IMR-90 (cell line): ENCODE data around the gene NEGR1. TPM values are rescaled to one million over a fixed set of nuclear protein-coding genes. Genes with fewer than 3 reads are reported as not detected.

Source experiments
- ATAC-seq: fragments of 200-7000 bp; cut with Tn5 transposase; 2 replicates; pipeline ENCODE4 v1.9.1; 2020; ENCODE audit warnings: low read depth, mild to moderate bottlenecking, moderate library complexity
- BruUV-seq: library from RNA; stranded (reverse); fragments of 400-500 nt; replicated peaks from 2 replicates; lab custom pipeline; 2021; lab: Mats Ljungman, UMichigan
- CTCF ChIA-PET: fragments of 300-600 bp; formaldehyde crosslinking; extraction: SDS; loops from one replicate; lab custom pipeline; 2021; ENCODE audit warnings: antibody characterized with exemption; lab: Yijun Ruan, JAX
- POLR2A ChIA-PET: fragments of 300-600 bp; sonication (Branson Sonifier 250); formaldehyde crosslinking; loops from one replicate; lab custom pipeline; 2022; ENCODE audit warnings: antibody characterized with exemption; ENCODE audit not compliant: unreplicated experiment; lab: Charles Lee
- DNase-seq: peaks from one replicate; pipeline ENCODE4 v3.0.0; 2013
- H2AFZ ChIP-seq: replicated peaks from 2 replicates; pipeline ENCODE3; 2013; ENCODE audit warnings: low read length, mild to moderate bottlenecking; ENCODE audit not compliant: poor library complexity
- H2AK5ac ChIP-seq: 2 replicates; pipeline ENCODE4 v1.6.1; 2013; ENCODE audit warnings: low read depth, low read length, inconsistent platforms
- H2AK9ac ChIP-seq: replicated peaks from 2 replicates; pipeline ENCODE3; 2013; ENCODE audit warnings: mild to moderate bottlenecking, low read depth, low read length, moderate library complexity; ENCODE audit not compliant: poor library complexity
- H2BK120ac ChIP-seq: 2 replicates; pipeline ENCODE4 v1.6.1; 2013; ENCODE audit warnings: low read depth, low read length, inconsistent platforms
- H2BK15ac ChIP-seq: 3 replicates; pipeline ENCODE4 v1.6.1; 2013; ENCODE audit warnings: low read depth, low read length, inconsistent platforms
- H2BK20ac ChIP-seq: 2 replicates; pipeline ENCODE4 v1.6.1; 2013; ENCODE audit warnings: low read depth, mild to moderate bottlenecking, inconsistent platforms, low read length, moderate library complexity
- H2BK5ac ChIP-seq: 2 replicates; pipeline ENCODE4 v1.6.1; 2013; ENCODE audit warnings: mild to moderate bottlenecking, low read depth, low read length, inconsistent platforms; ENCODE audit not compliant: poor library complexity, severe bottlenecking
- H3K14ac ChIP-seq: replicated peaks from 2 replicates; pipeline ENCODE4 v1.6.1; 2013; ENCODE audit warnings: low read depth, low read length, inconsistent platforms
- H3K18ac ChIP-seq: 2 replicates; pipeline ENCODE4 v1.6.1; 2013; ENCODE audit warnings: low read depth, low read length, control low read depth
- H3K23ac ChIP-seq: 2 replicates; pipeline ENCODE4 v1.6.1; 2013; ENCODE audit warnings: low read depth, low read length, inconsistent platforms
- H3K27ac ChIP-seq: 2 replicates; pipeline ENCODE4 v1.5.1; 2013; ENCODE audit warnings: mild to moderate bottlenecking, control low read depth, low read length; ENCODE audit not compliant: insufficient read depth
- H3K27me3 ChIP-seq: 2 replicates; pipeline ENCODE4 v1.6.1; 2013; ENCODE audit warnings: low read length; ENCODE audit not compliant: control insufficient read depth, insufficient read depth
- H3K36me3 ChIP-seq: 2 replicates; pipeline ENCODE4 v1.6.1; 2013; ENCODE audit warnings: low read length, mixed read lengths; ENCODE audit not compliant: control insufficient read depth, insufficient read depth
- H3K4ac ChIP-seq: 2 replicates; pipeline ENCODE4 v1.6.1; 2013; ENCODE audit warnings: low read depth, low read length, inconsistent platforms
- H3K4me1 ChIP-seq: 2 replicates; pipeline ENCODE4 v1.6.1; 2013; ENCODE audit warnings: low read length, mixed read lengths; ENCODE audit not compliant: control insufficient read depth, insufficient read depth
- H3K4me2 ChIP-seq: 2 replicates; pipeline ENCODE4 v1.6.1; 2013; ENCODE audit warnings: low read depth, mild to moderate bottlenecking, control low read depth, low read length, moderate library complexity
- H3K4me3 ChIP-seq: 2 replicates; pipeline ENCODE4 v1.5.1; 2013; ENCODE audit warnings: low read depth, mild to moderate bottlenecking, control low read depth, low read length, moderate library complexity; ENCODE audit not compliant: insufficient read depth
- H3K56ac ChIP-seq: 2 replicates; pipeline ENCODE4 v1.6.1; 2013; ENCODE audit warnings: low read length, inconsistent platforms; ENCODE audit not compliant: insufficient read depth; ENCODE audit errors: extremely low read depth
- H3K79me1 ChIP-seq, 2 experiments: 2 replicates each; pipeline ENCODE4 v1.6.1; 2013; ENCODE audit warnings: low read length in 2 of 2, inconsistent platforms in 1 of 2, low read depth in 1 of 2
- H3K9ac ChIP-seq: 2 replicates; pipeline ENCODE4 v1.6.1; 2013; ENCODE audit warnings: low read depth, low read length, control low read depth
- H3K9me1 ChIP-seq: 2 replicates; pipeline ENCODE4 v1.6.1; 2013; ENCODE audit warnings: low read length, inconsistent platforms; ENCODE audit not compliant: insufficient read depth
- H3K9me3 ChIP-seq: 2 replicates; pipeline ENCODE4 v1.6.1; 2013; ENCODE audit warnings: low read length; ENCODE audit not compliant: control insufficient read depth, insufficient read depth
- H4K20me1 ChIP-seq: 2 replicates; pipeline ENCODE4 v1.6.1; 2013; ENCODE audit warnings: low read length, inconsistent platforms; ENCODE audit not compliant: insufficient read depth
- H4K5ac ChIP-seq: 2 replicates; pipeline ENCODE4 v1.6.1; 2013; ENCODE audit warnings: mild to moderate bottlenecking, low read depth, low read length, control low read depth
- H4K8ac ChIP-seq, 2 experiments: 2 replicates each; pipeline ENCODE4 v1.6.1; 2013; ENCODE audit warnings: low read depth in 2 of 2, low read length in 2 of 2, control low read depth in 1 of 2, inconsistent platforms in 1 of 2
- H4K91ac ChIP-seq: 2 replicates; pipeline ENCODE4 v1.6.1; 2013; ENCODE audit warnings: low read depth, low read length, inconsistent platforms; ENCODE audit not compliant: insufficient read depth
- CEBPB ChIP-seq: IDR thresholded peaks from 2 replicates; pipeline ENCODE4 v1.6.1; 2012; ENCODE audit warnings: low read depth, low read length, improper control_type of control experiment
- MAFK ChIP-seq: IDR thresholded peaks from 2 replicates; pipeline ENCODE4 v1.6.1; 2012; ENCODE audit warnings: low read depth, low read length, improper control_type of control experiment
- WGBS, 2 experiments: methylation state at CpG; one replicate each; pipeline versions ENCODE4 v1.1.5 to v1.1.7; 2013; ENCODE audit warnings: missing lambda C conversion rate in 2 of 2; ENCODE audit not compliant: insufficient read length in 1 of 2; ENCODE audit errors: extremely low coverage in 2 of 2; 5-methylcytosine and 5-hydroxymethylcytosine counted together
- dilution Hi-C: fragments of 300-500 bp; cut with HindIII; formaldehyde crosslinking; loops from one replicate; pipeline ENCODE4 v1.14.3; 2018; ENCODE audit warnings: low sequenced_read_pairs; ENCODE audit not compliant: unreplicated experiment
- in situ Hi-C: fragments of 300-500 bp; cut with MboI; formaldehyde crosslinking; loops from 3 replicates; pipeline ENCODE4 v1.14.3; 2019; ENCODE audit warnings: low sequenced_read_pairs, inconsistent platforms, mixed read lengths
- intact Hi-C: fragments of 100-400 bp; cut with micrococcal nuclease; formaldehyde crosslinking; loops from 2 replicates; pipeline ENCODE4 v1.10.0; 2022
- polyA plus RNA-seq, 3 experiments: library from polyadenylated mRNA; depleted of rRNA; stranded (reverse); fragments of >200 nt; gene quantifications; 2 replicates each; pipeline ENCODE4 v1.2.3, GENCODE V29; 2012; ENCODE audit warnings: low replicate concordance in 1 of 3
- total RNA-seq: library from RNA; depleted of rRNA; stranded (reverse); fragments of >200 nt; gene quantifications from 2 replicates; pipeline ENCODE4 v1.2.3, GENCODE V29; 2012

Gene NEGR1
- total and polyA plus RNA-seq, 2 of the 4 experiments (the other 2 are of a cell fraction) = 5.1 to 9.1 TPM

DNA sequence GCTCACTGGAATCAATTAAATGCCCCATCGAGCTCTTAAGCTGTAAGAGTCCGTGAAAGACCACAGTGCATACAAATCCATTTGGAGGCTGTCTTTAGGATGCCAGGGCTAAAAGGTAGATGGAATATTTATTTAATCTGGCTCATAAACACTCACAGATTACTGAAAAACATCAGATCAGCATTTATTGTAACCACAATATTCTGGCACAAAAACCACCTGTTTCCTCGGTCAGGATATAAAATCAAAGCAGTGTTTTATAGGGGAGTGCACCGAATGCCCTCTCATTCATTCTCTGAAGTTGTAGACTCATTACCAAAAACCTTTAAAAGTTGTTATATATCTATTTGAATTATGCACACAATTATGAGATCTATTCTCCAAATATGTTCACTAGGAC, 500.9 kb downstream of the NEGR1 start:
- Histone ChIP-seq H3K4me1 (no peaks in the 10 kb centered on the region), H3K4me2 (no peak overlapping the region), H3K79me1 (no peaks in the 10 kb centered on the region), H2BK20ac (no peak overlapping the region), H3K9me3 (no peaks in the 10 kb centered on the region), H3K18ac (no peak overlapping the region), H4K5ac (no peak overlapping the region), H3K9ac (no peak overlapping the region), H3K56ac (no peak overlapping the region), H3K4me3 (no peak overlapping the region), H3K27ac (no peak overlapping the region), H2AFZ (no peak overlapping the region), H3K4ac (no peak overlapping the region), H2BK120ac (no peak overlapping the region), H3K27me3 (no peaks in the 10 kb centered on the region), H3K23ac (no peak overlapping the region), H2AK9ac (no peak overlapping the region), H4K91ac (no peak overlapping the region), H3K14ac (no peak overlapping the region), H2AK5ac (no peak overlapping the region), H4K8ac (no peak overlapping the region), H4K20me1 (no peaks in the 10 kb centered on the region), H2BK5ac (no peak overlapping the region), H2BK15ac (no peak overlapping the region), H3K36me3 (no peaks in the 10 kb centered on the region), H3K9me1 (no peaks in the 10 kb centered on the region)
- DNase-seq (no peak), ATAC-seq (no peak)
- CTCF ChIA-PET = no interaction called here
- 0 out of 2 replicates have a peak, but pooled peaks have one; percentile 36 for TF ChIP-seq MAFK
- TF ChIP-seq CEBPB = no peak
- dilution Hi-C loops (no loop called here), in situ Hi-C loops (no loop called here), intact Hi-C loops (no loop called here)
- BruUV-seq = no TSS peak
- POLR2A ChIA-PET = no interaction called here
- WGBS, 2 experiments = no CpG with 5 or more reads among the region's 4 CpGs
